KMS-11 (cell line): Measurements from ENCODE around the gene ARID1A.

ENCODE experiments used
- H2AFZ ChIP-seq: fragments of 200-600 bp; sonication (generic); 2 replicates; pipeline ENCODE4 v1.6.1; 2016; ENCODE audit warnings: antibody characterized with exemption, mixed run types, low read depth
- H3K27ac ChIP-seq: fragments of 200-600 bp; sonication (generic); 2 replicates; pipeline ENCODE4 v1.6.1; 2016; ENCODE audit warnings: mild to moderate bottlenecking, mixed run types
- H3K27me3 ChIP-seq: fragments of 200-600 bp; sonication (generic); 2 replicates; pipeline ENCODE4 v1.6.1; 2017; ENCODE audit warnings: mild to moderate bottlenecking, low read depth, mixed run types, moderate library complexity; ENCODE audit not compliant: insufficient read depth
- H3K36me3 ChIP-seq: fragments of 200-600 bp; sonication (generic); 2 replicates; pipeline ENCODE4 v1.6.1; 2017; ENCODE audit warnings: mild to moderate bottlenecking, mixed run types; ENCODE audit not compliant: insufficient read depth
- H3K4me1 ChIP-seq: fragments of 200-600 bp; sonication (generic); 2 replicates; pipeline ENCODE4 v1.6.1; 2016; ENCODE audit warnings: mild to moderate bottlenecking, low read depth, mixed run types; ENCODE audit not compliant: poor library complexity, severe bottlenecking
- H3K4me2 ChIP-seq: fragments of 200-600 bp; sonication (generic); 2 replicates; pipeline ENCODE4 v1.7.0; 2016; ENCODE audit warnings: mild to moderate bottlenecking, mixed run types
- H3K4me3 ChIP-seq: fragments of 200-600 bp; sonication (generic); IDR thresholded peaks from 2 replicates; pipeline ENCODE4 v1.6.1; 2017; ENCODE audit warnings: low read depth, low read length, mixed read lengths; ENCODE audit not compliant: insufficient read depth
- H3K79me2 ChIP-seq: fragments of 200-600 bp; sonication (generic); 2 replicates; pipeline ENCODE4 v1.6.1; 2016; ENCODE audit warnings: low read depth, mixed run types; ENCODE audit not compliant: insufficient read depth
- H3K9ac ChIP-seq: fragments of 200-600 bp; sonication (generic); 2 replicates; pipeline ENCODE4 v1.6.1; 2016; ENCODE audit warnings: mild to moderate bottlenecking, mixed run types
- H4K20me1 ChIP-seq: fragments of 200-600 bp; sonication (generic); 2 replicates; pipeline ENCODE4 v1.6.1; 2016; ENCODE audit warnings: mild to moderate bottlenecking, mixed run types; ENCODE audit not compliant: insufficient read depth
- CTCF ChIP-seq: fragments of 200-600 bp; sonication (generic); conservative IDR thresholded peaks from 2 replicates; pipeline ENCODE4 v1.6.1; 2017; ENCODE audit warnings: low read depth, mild to moderate bottlenecking, antibody characterized with exemption, low read length, moderate library complexity, mixed read lengths

ARID1A gene

GRCh38 chr1:26693599-26694572, 1.9 kb upstream of the ARID1A start:
- H3K27me3 ChIP-seq: no peaks in the 10 kb centered on the region
- H3K4me3 ChIP-seq: peak overlapping the region; percentile 20
- peaks cover 27% of the 10 kb centered on the region for H3K4me1 ChIP-seq
- no peaks in the 10 kb centered on the region for H3K36me3 ChIP-seq
- H3K27ac ChIP-seq: peak overlapping the region; percentile 83
- peak overlapping the region; percentile 93; the same call in 1 of the 2 replicates for H3K9ac ChIP-seq
- H3K4me2 ChIP-seq: peak overlapping the region; percentile 89
- H3K79me2 ChIP-seq: peaks cover 20% of the 10 kb centered on the region
- no peak for TF ChIP-seq CTCF
- H2AFZ ChIP-seq: peak overlapping the region; percentile 35; the same call in 1 of the 2 replicates
- peaks cover 5% of the 10 kb centered on the region; the same call in 1 of the 2 replicates for H4K20me1 ChIP-seq

GRCh38 chr1:26694638-26695355, 1.0 kb upstream of the ARID1A start:
- Histone ChIP-seq H3K4me3 (peak overlapping the region; percentile 89), H3K9ac (peak overlapping the region; percentile 93), H3K27ac (peak overlapping the region; percentile 80), H4K20me1 (peaks cover 11% of the 10 kb centered on the region; the same call in 1 of the 2 replicates), H3K27me3 (no peaks in the 10 kb centered on the region), H3K4me1 (peaks cover 36% of the 10 kb centered on the region), H3K79me2 (peaks cover 29% of the 10 kb centered on the region), H3K4me2 (peak overlapping the region; percentile 89), H3K36me3 (no peaks in the 10 kb centered on the region), H2AFZ (peak overlapping the region; percentile 58)
- no peak for TF ChIP-seq CTCF

- H3K4me3 ChIP-seq: no peak overlapping the region
- no peak overlapping the region for H3K4me2 ChIP-seq
- H3K27me3 ChIP-seq: no peaks in the 10 kb centered on the region
- TF ChIP-seq CTCF: no peak
- H2AFZ ChIP-seq: no peak overlapping the region
- H3K27ac ChIP-seq: peak overlapping the region; percentile 80
- H3K9ac ChIP-seq: peak overlapping the region; percentile 93
- H4K20me1 ChIP-seq: peaks cover 15% of the 10 kb centered on the region
- H3K4me1 ChIP-seq: peaks cover 50% of the 10 kb centered on the region
- H3K36me3 ChIP-seq: no peaks in the 10 kb centered on the region
- peaks cover 43% of the 10 kb centered on the region for H3K79me2 ChIP-seq
These were observed 371 bp downstream of the ARID1A start for GRCh38 chr1:26696119-26696653.

DNA sequence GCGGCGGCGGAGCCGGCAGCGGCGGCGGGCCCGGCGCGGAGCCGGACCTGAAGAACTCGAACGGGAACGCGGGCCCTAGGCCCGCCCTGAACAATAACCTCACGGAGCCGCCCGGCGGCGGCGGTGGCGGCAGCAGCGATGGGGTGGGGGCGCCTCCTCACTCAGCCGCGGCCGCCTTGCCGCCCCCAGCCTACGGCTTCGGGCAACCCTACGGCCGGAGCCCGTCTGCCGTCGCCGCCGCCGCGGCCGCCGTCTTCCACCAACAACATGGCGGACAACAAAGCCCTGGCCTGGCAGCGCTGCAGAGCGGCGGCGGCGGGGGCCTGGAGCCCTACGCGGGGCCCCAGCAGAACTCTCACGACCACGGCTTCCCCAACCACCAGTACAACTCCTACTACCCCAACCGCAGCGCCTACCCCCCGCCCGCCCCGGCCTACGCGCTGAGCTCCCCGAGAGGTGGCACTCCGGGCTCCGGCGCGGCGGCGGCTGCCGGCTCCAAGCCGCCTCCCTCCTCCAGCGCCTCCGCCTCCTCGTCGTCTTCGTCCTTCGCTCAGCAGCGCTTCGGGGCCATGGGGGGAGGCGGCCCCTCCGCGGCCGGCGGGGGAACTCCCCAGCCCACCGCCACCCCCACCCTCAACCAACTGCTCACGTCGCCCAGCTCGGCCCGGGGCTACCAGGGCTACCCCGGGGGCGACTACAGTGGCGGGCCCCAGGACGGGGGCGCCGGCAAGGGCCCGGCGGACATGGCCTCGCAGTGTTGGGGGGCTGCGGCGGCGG, 1.0 kb downstream of the ARID1A start:
- no peak for TF ChIP-seq CTCF
- H3K4me2 ChIP-seq: peak overlapping the region; percentile 22; the same call in 1 of the 2 replicates
- peaks cover 50% of the 10 kb centered on the region for H3K79me2 ChIP-seq
- H4K20me1 ChIP-seq: peaks cover 15% of the 10 kb centered on the region
- H3K27me3 ChIP-seq: no peaks in the 10 kb centered on the region
- H2AFZ ChIP-seq: no peak overlapping the region
- peak overlapping the region; percentile 93 for H3K9ac ChIP-seq
- H3K27ac ChIP-seq: peak overlapping the region; percentile 80
- H3K4me1 ChIP-seq: peaks cover 52% of the 10 kb centered on the region
- H3K4me3 ChIP-seq: no peak overlapping the region
- no peaks in the 10 kb centered on the region for H3K36me3 ChIP-seq
